Measurements from ENCODE around the gene TBXA2R.

GRCh38 chr19:3632098-3632497 is 25.4 kb upstream of the TBXA2R start:
- no peak for TF ChIP-seq CTCF (IDR thresholded peaks at IDR 0.05)
- no peak for TF ChIP-seq POLR2A (IDR thresholded peaks at IDR 0.05; ENCODE audit: low read depth)
